HG03159 (cell line): ENCODE measurements around the gene TPGS2.
"Not testable (repeated sequence)": the region's sequence is repeated elsewhere in the genome, so short reads cannot be mapped to it uniquely, and the experiment has no call there.

Source experiments
- ATAC-seq: cut with Tn5 transposase; IDR thresholded peaks from one replicate; pipeline ENCODE4 v1.9.1; 2021; ENCODE audit warnings: mild to moderate bottlenecking, moderate library complexity; ENCODE audit not compliant: unreplicated experiment

The TPGS2 gene

DNA sequence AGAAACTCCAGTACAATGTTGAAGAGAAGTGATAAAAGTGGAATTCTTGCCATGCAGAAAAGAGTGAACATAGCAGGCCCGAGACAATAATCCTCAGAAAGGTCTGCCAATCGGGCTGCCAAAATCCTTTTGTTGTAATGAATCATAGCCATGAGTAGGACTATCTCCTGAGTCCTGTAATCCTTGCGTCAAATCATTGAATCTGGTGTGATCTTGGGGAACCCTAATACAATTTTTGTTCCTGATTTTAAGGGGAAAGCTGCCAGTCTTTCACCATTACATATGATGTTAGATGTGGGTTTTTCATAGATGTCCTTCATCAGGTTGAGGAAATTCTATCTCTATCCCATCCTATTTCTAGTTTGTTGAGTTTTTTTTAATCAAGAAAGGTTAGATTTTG, 2.2 kb downstream of the TPGS2 start:
- no peak for ATAC-seq

GRCh38 chr18:36825526-36825925, 3.3 kb downstream of the TPGS2 start:
- no peak for ATAC-seq

DNA sequence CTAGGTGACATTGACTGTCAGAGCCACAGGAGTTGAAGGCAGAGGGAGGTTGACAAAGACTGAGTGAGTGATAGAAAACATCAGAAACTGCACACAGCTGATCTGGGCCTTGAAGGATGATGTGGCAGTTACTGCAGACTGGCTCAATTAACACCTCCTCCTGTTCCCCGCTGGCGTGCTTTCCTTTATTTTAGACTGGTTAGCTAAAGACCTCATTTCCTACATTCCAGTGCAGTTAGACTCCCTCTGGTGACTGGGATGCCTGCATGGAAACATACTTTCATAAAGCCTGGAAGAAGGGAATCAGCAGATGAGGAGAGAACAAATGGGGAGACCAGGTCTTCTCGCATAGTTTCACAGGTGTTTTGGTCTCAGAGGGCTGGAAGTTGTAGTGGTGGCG, 7.1 kb downstream of the TPGS2 start:
- no peak for ATAC-seq

DNA sequence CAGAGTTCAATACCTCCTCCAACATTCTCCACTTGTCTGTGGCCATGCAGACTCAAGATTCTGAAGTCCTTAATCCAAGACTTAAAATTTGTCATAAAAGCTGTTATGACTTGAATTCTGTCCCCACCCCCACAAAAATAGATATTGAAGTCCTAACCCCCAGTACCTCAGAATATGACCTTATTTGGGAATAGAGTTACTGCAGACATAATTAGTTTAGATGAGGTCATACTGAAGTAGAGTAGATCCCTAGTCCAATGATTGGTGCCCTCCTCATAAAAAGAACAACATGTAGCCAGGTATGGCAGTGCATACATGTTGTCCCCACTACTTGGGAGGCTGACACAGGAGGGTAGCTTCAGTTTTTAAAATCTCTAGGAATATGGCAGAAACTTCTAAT, 9.2 kb downstream of the TPGS2 start:
- no peak for ATAC-seq

DNA sequence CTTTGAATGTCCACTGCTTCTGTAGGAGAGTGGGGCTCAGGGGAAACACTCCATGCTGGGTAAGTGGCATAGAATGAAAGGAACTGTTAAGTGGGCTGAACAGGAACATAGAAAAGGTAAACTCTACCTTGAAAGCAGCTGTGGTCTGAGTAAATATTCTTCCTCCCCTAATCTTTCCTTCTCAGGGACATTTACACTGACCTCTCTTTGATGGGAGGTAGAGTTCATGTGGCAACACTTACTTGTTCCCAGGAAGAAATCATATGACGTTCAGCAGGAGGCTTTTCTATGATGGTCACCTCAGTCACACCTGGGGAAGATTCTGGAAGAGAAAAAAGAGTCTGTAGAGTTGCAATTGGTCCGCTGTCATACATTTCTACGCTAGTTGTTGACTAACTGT, 10.2 kb downstream of the TPGS2 start:
- no peak for ATAC-seq

GRCh38 chr18:36817039-36817438, 11.8 kb downstream of the TPGS2 start:
- no peak for ATAC-seq

GRCh38 chr18:36816096-36816495, 12.7 kb downstream of the TPGS2 start:
- not testable (repeated sequence) for ATAC-seq

DNA sequence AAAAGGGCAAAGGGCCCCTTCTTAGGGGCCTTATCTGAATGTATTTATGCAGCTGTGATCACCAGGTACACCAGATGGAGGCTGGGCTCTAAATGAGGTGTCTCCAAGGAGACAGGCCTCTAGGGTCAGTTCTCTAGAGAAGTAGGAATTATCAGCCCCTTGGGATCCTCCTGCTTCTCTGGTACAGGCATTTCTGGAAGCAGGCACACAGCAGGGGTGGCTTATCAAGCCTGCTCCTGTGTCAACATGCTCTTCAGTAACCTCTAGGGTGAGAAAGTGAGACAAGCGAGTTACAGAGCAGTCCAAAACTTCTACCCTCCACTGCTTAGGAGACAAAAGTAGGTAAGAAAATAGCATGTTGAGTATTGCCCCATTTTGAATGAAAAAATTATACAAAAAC, 13.8 kb downstream of the TPGS2 start:
- ATAC-seq: no peak

DNA sequence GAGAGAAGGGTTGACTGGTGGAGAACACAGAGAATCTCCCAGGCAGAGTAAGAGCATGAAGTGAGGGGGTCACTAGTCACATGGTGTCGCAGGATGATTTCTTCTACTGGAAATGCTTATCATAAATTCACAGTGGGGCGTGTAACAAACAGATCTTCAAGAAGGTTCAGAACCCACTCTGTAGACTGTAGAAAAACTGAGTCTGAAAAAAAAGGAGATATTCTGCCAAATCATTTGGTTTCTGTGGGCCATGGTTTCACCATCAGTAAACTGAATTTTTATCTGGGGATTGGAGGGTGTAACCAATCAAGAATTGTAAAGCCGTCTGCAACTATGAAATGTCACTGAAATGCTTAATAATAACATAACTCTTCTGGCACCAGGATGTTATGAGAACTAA, 15.0 kb downstream of the TPGS2 start:
- no peak for ATAC-seq

- no peak for ATAC-seq
These were observed 15.6 kb downstream of the TPGS2 start for GRCh38 chr18:36813101-36813775.

DNA sequence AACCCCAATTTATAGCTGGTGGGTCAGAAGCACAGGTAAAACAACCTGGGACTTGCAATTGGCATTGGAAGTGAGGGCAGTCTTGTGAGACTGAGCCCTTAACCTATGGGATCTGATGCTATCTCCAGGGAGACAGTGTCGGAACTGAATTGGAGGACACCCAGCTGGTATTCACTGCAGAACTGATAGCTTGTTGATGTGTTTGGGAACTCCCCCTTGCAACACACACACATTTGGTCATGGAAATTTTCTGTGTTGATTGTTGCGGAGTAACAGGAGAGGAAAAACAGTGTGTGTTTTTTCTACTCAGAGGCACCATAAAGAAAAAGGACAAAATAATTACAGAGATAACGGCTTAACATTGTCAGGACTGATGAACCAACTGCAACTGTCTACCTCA, 16.1 kb downstream of the TPGS2 start:
- ATAC-seq: no peak

DNA sequence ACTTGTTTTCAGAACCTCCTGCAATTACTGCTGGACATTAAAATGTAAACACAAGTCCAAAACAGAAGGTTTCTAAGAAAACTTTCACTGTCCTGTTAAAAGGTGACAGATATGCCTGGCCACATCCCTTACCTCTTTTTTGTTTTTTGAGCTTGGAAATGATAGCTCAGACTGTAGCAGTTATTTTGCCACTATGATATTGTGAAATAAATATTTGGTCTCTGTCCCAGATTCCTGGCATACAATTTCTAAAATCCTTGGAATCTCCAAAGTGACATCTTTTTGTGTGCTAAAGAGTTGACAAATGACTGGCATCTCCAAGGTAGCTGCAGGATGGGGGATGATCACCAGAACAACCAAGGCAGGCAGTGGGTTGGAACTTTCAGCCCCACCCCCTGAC, 16.8 kb downstream of the TPGS2 start:
- no peak for ATAC-seq

- ATAC-seq: no peak
These were observed 17.4 kb downstream of the TPGS2 start for GRCh38 chr18:36811430-36811829.

DNA sequence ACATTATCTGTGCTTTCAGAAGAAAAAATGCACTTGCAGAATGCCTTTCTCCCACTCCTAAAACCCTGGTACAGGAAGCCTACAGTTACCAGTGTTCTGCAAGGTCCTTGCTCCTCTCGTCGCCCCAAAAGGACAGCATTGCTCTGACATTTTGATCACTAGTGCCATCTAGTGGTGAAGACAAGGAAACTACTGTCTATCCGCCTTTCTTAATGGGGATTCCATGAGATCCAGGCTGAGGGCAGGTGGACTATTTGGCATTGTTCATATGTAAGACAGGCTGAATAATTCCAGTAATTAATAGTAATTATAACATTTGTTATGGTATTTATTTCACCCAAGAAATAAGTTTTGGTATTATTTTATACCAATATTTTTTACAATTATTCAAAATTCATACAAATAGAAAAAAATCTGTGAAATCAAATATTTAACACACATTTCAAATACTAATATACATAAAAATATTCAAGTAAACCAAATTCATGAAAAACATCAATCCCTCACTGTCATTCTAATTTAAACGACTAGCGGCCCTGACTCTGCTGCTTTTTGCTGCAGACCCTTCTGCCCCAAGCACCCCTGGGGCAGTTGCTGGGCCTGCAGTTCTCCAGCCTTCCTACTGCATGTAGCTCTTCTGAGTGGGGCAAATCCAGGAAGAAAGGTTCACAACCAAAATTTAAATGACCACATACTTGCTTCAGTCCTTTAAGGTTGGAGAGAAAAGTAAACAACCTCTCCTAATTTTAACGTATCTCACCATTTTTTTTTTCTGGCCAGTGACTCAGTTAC, 19.0 kb downstream of the TPGS2 start:
- ATAC-seq: peak; percentile 96

- ATAC-seq: no peak
These were observed 20.1 kb downstream of the TPGS2 start for GRCh38 chr18:36808681-36809080.

DNA sequence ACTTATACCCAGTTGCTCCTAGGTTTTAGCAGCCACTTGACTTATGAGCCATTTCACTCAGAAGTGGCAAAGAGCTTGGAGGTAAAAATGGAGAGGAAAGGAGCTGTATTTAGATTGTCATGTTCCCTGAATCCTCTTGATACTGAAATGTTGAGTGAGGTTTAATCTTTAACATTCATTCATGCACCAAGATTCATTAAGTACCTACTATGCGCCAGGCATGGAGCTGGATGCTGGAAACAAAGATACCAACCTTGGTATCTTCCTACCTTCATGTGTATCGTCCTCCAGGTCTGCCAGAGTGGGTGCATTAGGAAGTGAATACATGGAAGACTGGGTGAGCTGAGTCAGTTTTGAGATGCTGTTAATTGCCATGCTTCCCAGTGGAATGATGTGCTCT, 23.7 kb downstream of the TPGS2 start:
- ATAC-seq: no peak

DNA sequence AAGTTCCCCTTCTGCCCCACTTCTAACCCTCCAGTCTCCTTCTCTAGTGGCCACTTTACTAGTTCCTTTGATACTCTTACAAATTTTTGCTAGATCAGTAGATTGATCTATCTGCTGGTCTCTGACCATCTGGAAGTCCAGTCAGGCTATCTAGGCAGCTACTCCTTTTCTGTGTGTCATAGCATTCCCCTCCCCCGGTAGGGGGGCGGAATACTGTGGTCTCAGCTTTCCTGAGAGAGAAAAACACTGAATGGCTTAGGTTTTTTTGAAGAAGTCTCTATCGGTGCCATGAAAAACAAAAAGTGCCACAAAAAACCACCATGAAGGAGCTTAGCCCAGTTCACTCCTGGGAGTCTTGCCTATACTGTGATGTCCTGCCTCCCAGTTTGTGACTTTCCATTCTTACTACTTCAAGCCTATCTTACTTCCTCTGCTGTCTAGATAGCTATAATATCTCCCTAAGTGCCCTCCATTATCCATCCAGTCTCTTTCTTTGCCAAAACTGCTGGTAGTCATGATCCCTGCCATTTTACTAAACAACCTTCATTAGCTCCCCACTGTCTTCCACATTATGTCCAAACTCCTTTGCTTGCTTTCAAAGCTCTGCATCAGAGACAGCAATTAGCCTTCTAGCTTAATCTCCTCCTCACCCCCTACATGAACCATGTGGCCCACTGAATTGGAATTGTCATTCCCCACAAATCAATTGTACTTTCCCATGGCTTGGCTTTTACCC, 29.9 kb downstream of the TPGS2 start:
- ATAC-seq: no peak

DNA sequence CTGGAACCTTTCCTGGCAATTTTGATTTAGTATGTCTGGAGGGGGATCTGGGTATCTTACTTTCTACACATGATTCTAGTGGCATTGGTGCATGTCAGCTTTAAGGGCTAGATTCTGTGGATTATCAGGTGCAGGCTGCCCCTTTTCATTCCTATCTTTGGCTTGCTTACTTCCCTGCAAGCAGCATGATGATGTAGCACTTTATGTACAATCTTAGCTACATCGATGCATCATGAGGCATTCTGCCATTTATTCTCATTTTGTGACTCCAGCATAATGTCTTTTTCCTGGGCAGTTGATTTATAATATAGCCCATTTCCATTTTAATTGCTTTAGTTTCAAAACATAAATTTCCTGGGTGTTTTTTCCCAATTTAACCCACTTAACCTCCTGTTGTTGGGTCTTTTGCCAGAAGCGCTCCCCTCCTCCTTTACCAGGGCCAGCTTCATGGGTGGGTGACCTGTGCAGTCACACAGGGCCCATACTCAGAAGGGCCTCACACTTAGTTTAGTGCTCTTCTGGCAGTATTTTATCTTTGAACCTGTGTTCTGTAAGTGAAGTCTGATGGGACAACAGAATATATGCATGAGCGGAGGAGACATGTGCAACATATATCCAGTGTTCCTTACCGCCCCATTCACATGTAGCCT, 36.0 kb downstream of the TPGS2 start:
- no peak for ATAC-seq

DNA sequence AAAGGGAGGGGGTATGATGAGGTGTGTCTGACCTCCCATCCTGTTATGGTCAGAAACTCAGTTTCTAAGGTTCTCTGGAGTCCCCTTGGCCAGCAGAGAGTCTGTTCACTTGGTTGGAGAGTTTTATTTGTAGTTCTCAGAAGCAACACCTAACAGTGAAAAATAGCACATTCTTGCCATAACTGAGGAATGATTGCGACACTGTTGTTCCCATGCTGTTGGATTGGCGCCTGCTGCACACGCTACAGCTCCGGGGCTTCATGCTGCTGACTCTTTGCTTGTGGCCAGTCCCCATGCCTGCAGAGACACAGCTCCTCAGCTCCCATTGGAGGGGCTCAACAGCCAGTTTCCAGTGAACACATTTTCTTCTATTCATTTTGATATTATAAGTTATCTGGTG, 42.1 kb downstream of the TPGS2 start:
- ATAC-seq: no peak

GRCh38 chr18:36783792-36784191, 45.0 kb downstream of the TPGS2 start:
- no peak for ATAC-seq

GRCh38 chr18:36782710-36783109, 46.1 kb downstream of the TPGS2 start:
- ATAC-seq: no peak
